GM06990 (cell line): ENCODE data around the gene HDAC6.

ENCODE experiments used
- DNase-seq: peaks from one replicate; pipeline ENCODE4 v3.0.0-alpha.2; 2011; ENCODE audit not compliant: insufficient read length; ENCODE audit errors: extremely low read depth
- H3K27me3 ChIP-seq: replicated peaks from 2 replicates; pipeline ENCODE4 v1.6.0; 2011; ENCODE audit warnings: low read length; ENCODE audit not compliant: control insufficient read depth, insufficient read depth
- H3K36me3 ChIP-seq: 2 replicates; pipeline ENCODE4 v1.5.1; 2011; ENCODE audit warnings: low read length; ENCODE audit not compliant: control insufficient read depth, insufficient read depth
- H3K4me3 ChIP-seq: replicated peaks from 2 replicates; pipeline ENCODE4 v1.5.1; 2011; ENCODE audit warnings: low read depth, mild to moderate bottlenecking, control low read depth, low read length
- CTCF ChIP-seq: IDR thresholded peaks from 2 replicates; pipeline ENCODE4 v1.5.1; 2011; ENCODE audit warnings: low read length, control low read depth, mild to moderate bottlenecking, inconsistent platforms; ENCODE audit not compliant: insufficient read depth, poor library complexity, severe bottlenecking

The HDAC6 gene

GRCh38 chrX:48823053-48823452 is 21.2 kb downstream of the HDAC6 start:
- peaks cover 1% of the 10 kb centered on the region; the same call in 1 of the 2 replicates for H3K36me3 ChIP-seq
- DNase-seq: no peak
- no peak overlapping the region for H3K4me3 ChIP-seq
- no peak for TF ChIP-seq CTCF
- no peaks in the 10 kb centered on the region for H3K27me3 ChIP-seq

GRCh38 chrX:48824066-48824465 is 22.2 kb downstream of the HDAC6 start:
- DNase-seq: no peak
- Histone ChIP-seq H3K36me3 (peaks cover 1% of the 10 kb centered on the region; the same call in 1 of the 2 replicates), H3K27me3 (no peaks in the 10 kb centered on the region), H3K4me3 (no peak overlapping the region)
- TF ChIP-seq CTCF: no peak

GRCh38 chrX:48826135-48826875 is 24.4 kb downstream of the HDAC6 start, which contains the start of gene ERAS:
TSS of gene ERAS (plus strand) at chrX:48826513. CDS start at chrX:48829124, 2,611 bp downstream.
- TF ChIP-seq CTCF: peak; percentile 34
- peaks cover 1% of the 10 kb centered on the region; the same call in 1 of the 2 replicates for H3K36me3 ChIP-seq
- H3K4me3 ChIP-seq: no peak within 1 kb of the TSS
- no peak for DNase-seq
- H3K27me3 ChIP-seq: no peaks in the 10 kb centered on the region

- no peak for TF ChIP-seq CTCF
- no peak overlapping the region for H3K4me3 ChIP-seq
- peaks cover 1% of the 10 kb centered on the region; the same call in 1 of the 2 replicates for H3K36me3 ChIP-seq
- H3K27me3 ChIP-seq: no peaks in the 10 kb centered on the region
- no peak for DNase-seq
These were observed 25.2 kb downstream of the HDAC6 start for GRCh38 chrX:48826876-48827653.

GRCh38 chrX:48827654-48827968 is 25.7 kb downstream of the HDAC6 start:
- TF ChIP-seq CTCF: no peak
- DNase-seq: no peak
- Histone ChIP-seq H3K36me3 (peaks cover 1% of the 10 kb centered on the region; the same call in 1 of the 2 replicates), H3K27me3 (no peaks in the 10 kb centered on the region), H3K4me3 (no peak overlapping the region)
